Gastroesophageal sphincter (tissue), 4 donors: ENCODE data around the gene KIRREL2. TPM values are rescaled to one million over a fixed set of nuclear protein-coding genes. Genes with fewer than 3 reads are reported as not detected.
"Not testable (repeated sequence)": the region's sequence is repeated elsewhere in the genome, so short reads cannot be mapped to it uniquely, and the experiment has no call there.

ENCODE experiments used
- ATAC-seq: fragments of 150-250 bp; one replicate; pipeline ENCODE4 v1.9.1; 2016; ENCODE audit warnings: mild to moderate bottlenecking, moderate library complexity
- H3K27ac ChIP-seq, 4 donors: fragments of 200-600 bp; sonication (generic) in 3 of 4; 1 replicate in 3 of 4; 2 replicates in 1 of 4; pipeline ENCODE4 v1.5.1; 2016 to 2019
- H3K27me3 ChIP-seq: fragments of 200-600 bp; sonication (generic); one replicate; pipeline ENCODE4 v1.5.1; 2019
- H3K36me3 ChIP-seq, 2 donors: fragments of 200-600 bp; sonication (generic); one replicate each; pipeline ENCODE4 v1.5.1; 2019; ENCODE audit warnings: control low read depth in 1 of 2
- H3K4me1 ChIP-seq, 3 donors: fragments of 200-600 bp; sonication (generic); 1 replicate in 2 of 3; 2 replicates in 1 of 3; pipeline ENCODE4 v1.5.1; 2016 to 2019; ENCODE audit warnings: control low read depth in 2 of 3
- H3K4me3 ChIP-seq, 2 donors: fragments of 200-600 bp; sonication (generic); one replicate each; pipeline ENCODE4 v1.5.1; 2019; ENCODE audit warnings: mild to moderate bottlenecking in 1 of 2, moderate library complexity in 1 of 2
- H3K9me3 ChIP-seq, 3 donors: fragments of 200-600 bp; sonication (generic); one replicate each; pipeline ENCODE4 v1.5.1; 2017 to 2019; ENCODE audit warnings: control low read depth in 2 of 3
- EP300 ChIP-seq: sonication (generic); formaldehyde crosslinking; IDR thresholded peaks from one replicate; pipeline ENCODE4 v1.6.1; 2017; ENCODE audit warnings: antibody characterized with exemption, mild to moderate bottlenecking
- POLR2A ChIP-seq, 2 donors: fragments of 450-650 bp; IDR thresholded peaks; one replicate each; pipeline ENCODE4 v1.6.1; 2017; ENCODE audit warnings: antibody characterized with exemption in 2 of 2, mild to moderate bottlenecking in 2 of 2, moderate library complexity in 1 of 2
- POLR2AphosphoS5 ChIP-seq: sonication (generic); formaldehyde crosslinking; IDR thresholded peaks from one replicate; pipeline ENCODE4 v1.6.1; 2017; ENCODE audit warnings: antibody characterized with exemption
- WGBS, 2 donors: methylation state at CpG; one replicate each; pipeline ENCODE4 v1.1.5; 2018; ENCODE audit warnings: low coverage in 1 of 2; 5-methylcytosine and 5-hydroxymethylcytosine counted together
- total RNA-seq, 4 donors: library from RNA; depleted of rRNA; stranded (reverse); fragments of >200 nt; gene quantifications; one replicate each; pipeline ENCODE4 v1.1.0, GENCODE V29; 2016
- TF ChIP-seq, protein P1 (sequence below), 4 experiments: fragments of 200-600 bp in 2 of 4; fragments of 450-650 bp in 2 of 4; sonication (generic) in 1 of 4; IDR thresholded peaks; one replicate each; pipeline ENCODE4 v1.5.1; 2017 to 2019; ENCODE audit warnings: antibody characterized with exemption in 4 of 4, mild to moderate bottlenecking in 2 of 4, moderate library complexity in 2 of 4

Gene KIRREL2
- total RNA-seq, 4 donors from 2014 or later, result not detected

GRCh38 chr19:35868823-35869326 lies 12.2 kb downstream of the KIRREL2 start:
- Histone ChIP-seq H3K9me3 (no peaks in the 10 kb centered on the region), H3K36me3 (no peaks in the 10 kb centered on the region), H3K27me3 (peaks cover 40% of the 10 kb centered on the region), H3K4me3 (peak overlapping the region; percentile 35 to 64), H3K4me1 (peaks cover 5 to 30% (median 14%) of the 10 kb centered on the region in 3 donors), H3K27ac (peak overlapping the region in 1 of 4 donors; percentile 53)
- TF ChIP-seq POLR2A (IDR thresholded peaks at IDR 0.05) (no peak), EP300 (no peak), POLR2AphosphoS5 (no peak)
- TF ChIP-seq, protein P1, sequence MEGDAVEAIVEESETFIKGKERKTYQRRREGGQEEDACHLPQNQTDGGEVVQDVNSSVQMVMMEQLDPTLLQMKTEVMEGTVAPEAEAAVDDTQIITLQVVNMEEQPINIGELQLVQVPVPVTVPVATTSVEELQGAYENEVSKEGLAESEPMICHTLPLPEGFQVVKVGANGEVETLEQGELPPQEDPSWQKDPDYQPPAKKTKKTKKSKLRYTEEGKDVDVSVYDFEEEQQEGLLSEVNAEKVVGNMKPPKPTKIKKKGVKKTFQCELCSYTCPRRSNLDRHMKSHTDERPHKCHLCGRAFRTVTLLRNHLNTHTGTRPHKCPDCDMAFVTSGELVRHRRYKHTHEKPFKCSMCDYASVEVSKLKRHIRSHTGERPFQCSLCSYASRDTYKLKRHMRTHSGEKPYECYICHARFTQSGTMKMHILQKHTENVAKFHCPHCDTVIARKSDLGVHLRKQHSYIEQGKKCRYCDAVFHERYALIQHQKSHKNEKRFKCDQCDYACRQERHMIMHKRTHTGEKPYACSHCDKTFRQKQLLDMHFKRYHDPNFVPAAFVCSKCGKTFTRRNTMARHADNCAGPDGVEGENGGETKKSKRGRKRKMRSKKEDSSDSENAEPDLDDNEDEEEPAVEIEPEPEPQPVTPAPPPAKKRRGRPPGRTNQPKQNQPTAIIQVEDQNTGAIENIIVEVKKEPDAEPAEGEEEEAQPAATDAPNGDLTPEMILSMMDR (IDR thresholded peaks at IDR 0.05), result no peak
- WGBS, 2 donors, result 20% methylated on average over 2 of the region's 15 CpGs; no CpG with 5 or more reads in 1 of the 2 donors
- no peak for ATAC-seq

DNA sequence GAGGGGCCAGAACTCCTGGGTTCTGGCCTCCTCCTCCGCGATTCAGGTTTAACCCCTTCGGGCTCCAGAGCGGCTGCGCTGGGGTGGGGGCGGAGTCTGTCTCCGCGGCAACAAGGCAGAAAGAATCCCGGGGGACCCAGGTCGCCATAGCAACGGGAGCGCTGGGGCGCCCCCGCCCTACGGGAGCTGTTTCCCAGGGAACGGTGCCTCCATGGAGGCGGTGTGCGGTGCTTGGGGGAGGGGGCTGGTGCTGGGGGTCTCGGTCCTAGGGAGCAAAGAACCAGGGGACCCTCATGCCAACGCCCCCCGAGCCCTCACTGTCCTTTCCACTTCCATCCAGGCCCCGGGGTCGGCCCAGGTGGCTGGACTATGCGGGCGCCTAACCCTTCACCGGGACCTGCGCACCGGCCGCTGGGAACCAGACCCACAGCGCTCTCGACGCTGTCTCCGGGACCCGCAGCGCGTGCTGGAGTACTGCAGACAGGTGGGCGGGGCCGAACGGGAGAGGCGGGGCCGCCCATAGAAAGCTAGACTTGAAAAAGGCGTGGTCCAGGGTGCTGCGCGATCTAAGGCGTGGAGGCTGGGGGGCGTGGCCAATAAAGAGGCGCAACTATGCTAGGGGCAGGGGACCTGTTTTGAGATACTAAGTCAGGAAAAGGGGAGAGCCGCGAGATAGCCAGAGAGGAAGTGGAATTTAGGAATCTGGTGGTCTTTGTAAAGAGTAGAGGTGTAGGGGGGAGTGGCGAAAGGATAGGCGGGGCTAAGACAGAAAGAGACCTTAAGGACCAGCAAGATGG lies 12.8 kb downstream of the KIRREL2 start:
- H3K27me3 ChIP-seq, result peaks cover 40% of the 10 kb centered on the region
- peak overlapping the region in 1 of 2 donors; percentile 64 for H3K4me3 ChIP-seq
- 0 to 2% methylated on average over 10 to 14 of the region's 51 CpGs for WGBS, 2 donors
- H3K36me3 ChIP-seq, result no peaks in the 10 kb centered on the region
- TF ChIP-seq POLR2AphosphoS5, result no peak
- ATAC-seq, result peak; percentile 65
- H3K4me1 ChIP-seq, result peaks cover 5 to 30% (median 14%) of the 10 kb centered on the region in 3 donors
- H3K9me3 ChIP-seq, result no peaks in the 10 kb centered on the region
- H3K27ac ChIP-seq, result no peak overlapping the region

- Histone ChIP-seq H3K4me3 (peak overlapping the region in 1 of 2 donors; percentile 64), H3K27me3 (peaks cover 38% of the 10 kb centered on the region), H3K4me1 (peaks cover 5 to 30% (median 14%) of the 10 kb centered on the region in 3 donors)
- H3K9me3 ChIP-seq, H3K36me3 ChIP-seq, ATAC-seq, H3K27ac ChIP-seq: not testable (repeated sequence)
- 9 to 47% methylated on average over 12 to 26 of the region's 26 CpGs for WGBS, 2 donors
These were observed 13.5 kb downstream of the KIRREL2 start for GRCh38 chr19:35870124-35870736.

DNA sequence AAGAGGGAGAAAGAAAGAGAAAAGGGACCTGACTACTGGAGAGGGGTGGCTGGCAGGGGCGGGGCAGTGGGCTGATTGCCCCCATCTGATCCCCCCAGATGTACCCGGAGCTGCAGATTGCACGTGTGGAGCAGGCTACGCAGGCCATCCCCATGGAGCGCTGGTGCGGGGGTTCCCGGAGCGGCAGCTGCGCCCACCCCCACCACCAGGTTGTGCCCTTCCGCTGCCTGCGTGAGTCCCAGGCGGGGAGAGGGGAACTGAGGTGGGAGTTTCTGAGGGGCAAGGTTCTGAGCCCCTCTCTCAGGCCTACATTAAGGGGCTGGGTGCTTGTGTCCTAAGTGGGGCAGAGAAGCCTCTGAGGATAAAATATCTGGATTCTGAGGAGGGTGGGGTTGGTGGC lies 14.1 kb downstream of the KIRREL2 start:
- ATAC-seq, result no peak
- no peak for TF ChIP-seq EP300
- TF ChIP-seq POLR2AphosphoS5, result no peak
- TF ChIP-seq, protein P1 (IDR thresholded peaks at IDR 0.05), result no peak
- no peak for TF ChIP-seq POLR2A (IDR thresholded peaks at IDR 0.05)
- Histone ChIP-seq H3K27me3 (peaks cover 33% of the 10 kb centered on the region), H3K36me3 (no peaks in the 10 kb centered on the region), H3K4me3 (no peak overlapping the region), H3K9me3 (no peaks in the 10 kb centered on the region), H3K4me1 (peaks cover 5 to 30% (median 14%) of the 10 kb centered on the region in 3 donors), H3K27ac (no peak overlapping the region)
- WGBS, 2 donors, result 83% methylated on average over 1 of the region's 12 CpGs; no CpG with 5 or more reads in 1 of the 2 donors

GRCh38 chr19:35871611-35872010 lies 14.9 kb downstream of the KIRREL2 start:
- 82% methylated on average over 6 of the region's 12 CpGs; no CpG with 5 or more reads in 1 of the 2 donors for WGBS, 2 donors
- peaks cover 28% of the 10 kb centered on the region for H3K27me3 ChIP-seq
- TF ChIP-seq, protein P1 (IDR thresholded peaks at IDR 0.05), result no peak
- no peak for TF ChIP-seq POLR2AphosphoS5
- no peak for TF ChIP-seq EP300
- no peak for TF ChIP-seq POLR2A (IDR thresholded peaks at IDR 0.05)
- peaks cover 5 to 30% (median 14%) of the 10 kb centered on the region in 3 donors for H3K4me1 ChIP-seq
- H3K36me3 ChIP-seq, result no peaks in the 10 kb centered on the region
- no peaks in the 10 kb centered on the region for H3K9me3 ChIP-seq
- ATAC-seq, result no peak
- no peak overlapping the region for H3K4me3 ChIP-seq
- no peak overlapping the region for H3K27ac ChIP-seq
